ENCODE results near the gene CTSZ.
"Not testable (repeated sequence)": the region's sequence is repeated elsewhere in the genome, so short reads cannot be mapped to it uniquely, and the experiment has no call there.

The CTSZ gene

DNA sequence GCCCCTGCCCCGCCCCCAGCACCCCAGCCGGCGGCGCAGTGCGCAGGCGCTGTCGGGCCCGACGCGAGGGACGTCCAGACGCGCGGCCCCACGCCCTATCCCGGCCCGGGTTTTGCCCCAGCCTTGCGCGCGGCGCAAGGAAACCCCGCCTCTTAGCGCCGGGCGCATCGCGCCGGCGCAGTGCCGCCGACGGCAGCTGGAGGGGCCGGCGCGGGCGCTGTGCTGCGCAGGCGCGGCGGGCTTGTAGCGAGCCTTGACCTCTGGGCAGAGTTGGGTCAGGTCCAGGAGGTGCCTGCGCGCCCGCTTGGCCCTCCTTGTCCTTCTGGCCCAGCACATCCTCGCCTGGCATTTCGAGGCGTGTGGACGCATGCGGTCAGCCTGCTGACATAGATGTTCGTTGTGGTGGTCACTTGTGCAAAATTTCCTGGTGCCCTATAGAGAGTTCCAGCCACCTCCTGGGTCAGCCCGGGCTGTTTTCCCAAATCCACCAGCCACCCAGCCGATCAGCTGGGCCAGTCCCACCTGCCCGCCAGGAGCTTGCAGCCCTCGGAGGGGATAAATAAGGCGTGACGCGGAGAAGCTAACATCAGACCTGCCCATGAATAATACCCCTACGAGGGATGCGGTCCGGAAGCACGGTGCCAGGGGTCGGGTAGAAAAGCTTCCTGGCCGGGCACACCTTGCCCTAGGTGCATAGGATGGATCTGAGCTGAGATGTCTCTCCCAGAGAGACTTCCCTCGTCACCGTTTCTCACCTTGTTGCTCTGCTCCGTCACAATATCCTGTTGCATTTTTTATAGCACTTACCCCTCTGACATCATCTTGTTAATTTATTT, 36.0 kb upstream of the CTSZ start:
- FAIRE-seq: peak; percentile 97
- TF ChIP-seq POLR2AphosphoS5 (IDR thresholded peaks at IDR 0.05; ENCODE audit: low read depth, low read length) (peak; percentile 61), TAF1 (IDR thresholded peaks at IDR 0.05; ENCODE audit: borderline replicate concordance, low read depth, low read length) (no peak; the same call in 1 of the 2 replicates), POLR2A (IDR thresholded peaks at IDR 0.05; ENCODE audit: low read depth, low read length) (peak; percentile 68; the same call in 1 of the 2 replicates)
- peak; percentile 97 for DNase-seq (ENCODE audit: insufficient read length)

DNA sequence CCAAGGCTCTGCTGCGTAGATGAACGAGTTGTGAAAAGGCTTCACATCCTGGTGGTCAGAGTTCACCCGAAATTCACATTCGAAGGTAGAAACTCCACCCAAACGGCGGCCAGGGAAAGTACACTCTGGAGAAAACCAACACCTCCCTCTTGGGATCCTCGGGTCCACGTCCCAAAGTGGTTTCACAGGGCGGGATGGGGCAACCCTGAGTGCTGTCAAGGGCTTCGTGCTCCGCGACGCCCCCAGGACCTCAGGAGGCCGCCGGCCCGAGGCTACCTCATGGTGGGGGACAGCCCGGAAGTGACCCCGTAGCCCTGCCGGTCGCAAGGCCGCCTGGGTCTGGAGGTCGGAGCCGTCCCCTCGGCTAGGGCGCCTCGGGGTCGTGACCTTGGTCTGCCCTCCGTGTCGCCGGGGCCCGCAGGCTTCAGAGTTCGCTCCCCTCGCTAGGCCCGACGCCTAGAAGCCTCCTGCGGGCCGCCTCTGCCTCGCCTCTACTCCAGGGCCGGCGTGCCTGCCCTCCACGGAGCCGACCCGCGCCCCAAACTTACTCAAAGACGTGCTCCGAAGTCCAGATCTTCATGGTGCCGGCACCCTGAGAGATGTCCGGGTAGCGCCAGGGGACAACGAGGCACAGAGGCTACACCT, 35.2 kb upstream of the CTSZ start, which contains the start of gene PRELID3B:
Gene PRELID3B, minus strand, starts transcription at position 636 of the 645 bp plus-strand sequence. Its CDS starts 56 bp downstream, at position 580.
- DNase-seq (ENCODE audit: insufficient read length): no peak
- FAIRE-seq: no peak
- TF ChIP-seq TAF1 (IDR thresholded peaks at IDR 0.05; ENCODE audit: borderline replicate concordance, low read depth, low read length) (no peak), POLR2A (IDR thresholded peaks at IDR 0.05; ENCODE audit: low read depth, low read length) (peak; percentile 64; the same call in 1 of the 2 replicates), POLR2AphosphoS5 (IDR thresholded peaks at IDR 0.05; ENCODE audit: low read depth, low read length) (peak; percentile 59; the same call in 1 of the 2 replicates)

DNA sequence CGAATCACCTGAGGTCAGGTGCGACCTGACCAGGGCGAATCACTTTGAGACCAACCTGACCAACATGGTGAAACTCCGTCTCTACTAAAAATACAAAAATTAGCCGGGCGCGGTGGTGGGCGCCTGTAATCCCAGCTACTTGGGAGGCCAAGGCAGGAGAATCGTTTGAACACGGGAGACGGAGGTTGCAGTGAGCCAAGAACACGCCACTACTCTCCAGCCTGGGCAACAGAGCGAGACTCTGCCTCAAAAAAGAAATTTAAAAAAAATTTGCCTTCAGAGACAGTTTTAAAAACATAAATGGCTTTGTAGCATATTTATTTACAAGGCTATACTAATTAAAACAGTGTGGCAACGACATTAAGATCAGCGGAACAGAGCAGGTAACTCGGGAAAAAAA, 34.4 kb upstream of the CTSZ start:
- not testable (repeated sequence) for FAIRE-seq; DNase-seq (ENCODE audit: insufficient read length)

DNA sequence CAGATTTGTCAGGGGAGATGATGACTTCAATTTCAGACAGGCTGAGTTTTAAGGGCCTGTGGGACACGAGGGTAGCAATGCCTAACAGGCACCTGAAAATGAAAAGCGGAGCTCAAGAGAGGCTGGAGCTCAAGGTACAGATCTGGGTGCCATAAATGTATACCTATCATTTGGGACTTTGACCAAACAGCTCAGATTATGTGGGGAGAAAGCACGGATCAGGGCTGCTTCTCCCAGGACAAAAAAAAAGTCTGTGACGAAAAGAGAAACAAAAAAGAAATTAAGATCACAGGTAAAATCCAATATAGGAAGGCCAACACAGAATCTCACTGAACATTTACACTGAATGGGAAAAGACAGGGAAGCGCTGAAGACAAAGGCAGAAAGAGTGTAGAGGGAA, 33.6 kb upstream of the CTSZ start:
- FAIRE-seq: no peak
- DNase-seq (ENCODE audit: insufficient read length): no peak
- no peak for TF ChIP-seq POLR2A (IDR thresholded peaks at IDR 0.05; ENCODE audit: low read depth, low read length)
- TF ChIP-seq POLR2AphosphoS5 (IDR thresholded peaks at IDR 0.05; ENCODE audit: low read depth, low read length): no peak
- TF ChIP-seq TAF1 (IDR thresholded peaks at IDR 0.05; ENCODE audit: borderline replicate concordance, low read depth, low read length): no peak

DNA sequence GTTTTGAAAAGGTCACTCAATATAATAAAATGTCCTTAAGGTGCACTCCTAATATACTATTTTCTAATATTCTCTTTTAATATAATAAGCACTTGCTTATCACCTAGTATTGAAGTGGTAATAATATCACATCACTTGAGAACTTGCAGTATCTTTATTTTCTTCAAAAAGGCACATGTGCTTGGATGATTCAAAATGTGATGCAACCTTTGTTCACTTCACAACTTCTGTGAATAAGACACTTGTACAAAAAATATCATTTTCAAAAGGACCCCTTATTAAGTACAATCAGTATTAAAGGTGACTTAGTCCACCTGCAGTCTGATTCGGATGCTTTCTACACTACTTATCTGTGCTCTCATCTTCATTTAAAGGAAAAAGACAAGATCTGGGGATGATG, 32.2 kb upstream of the CTSZ start:
- DNase-seq (ENCODE audit: insufficient read length) (no peak), FAIRE-seq (no peak)
- TF ChIP-seq POLR2A (IDR thresholded peaks at IDR 0.05; ENCODE audit: low read depth, low read length) (no peak), POLR2AphosphoS5 (IDR thresholded peaks at IDR 0.05; ENCODE audit: low read depth, low read length) (no peak), TAF1 (IDR thresholded peaks at IDR 0.05; ENCODE audit: borderline replicate concordance, low read depth, low read length) (no peak)

DNA sequence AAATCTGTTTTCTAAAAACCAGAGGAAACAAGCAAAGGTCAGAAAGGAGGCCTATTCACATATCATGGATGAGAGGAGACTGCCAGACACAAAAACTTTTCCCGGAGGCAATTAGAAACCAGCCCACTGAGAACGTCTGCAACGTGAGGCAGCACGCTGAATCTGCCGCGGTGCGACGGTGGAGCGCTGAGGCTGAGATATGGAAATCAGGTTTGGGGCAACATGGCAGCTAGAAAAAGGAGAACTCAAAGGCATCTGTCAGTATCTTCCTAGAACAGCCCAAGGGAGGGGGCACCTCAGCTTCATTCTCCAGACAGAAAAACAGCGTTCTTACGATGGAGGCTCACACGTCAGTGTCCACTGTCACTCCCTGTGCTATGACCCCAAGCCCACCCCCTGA, 30.3 kb upstream of the CTSZ start:
- TF ChIP-seq POLR2AphosphoS5 (IDR thresholded peaks at IDR 0.05; ENCODE audit: low read depth, low read length) (no peak), TAF1 (IDR thresholded peaks at IDR 0.05; ENCODE audit: borderline replicate concordance, low read depth, low read length) (no peak), POLR2A (IDR thresholded peaks at IDR 0.05; ENCODE audit: low read depth, low read length) (no peak)
- FAIRE-seq (no peak), DNase-seq (ENCODE audit: insufficient read length) (no peak)

DNA sequence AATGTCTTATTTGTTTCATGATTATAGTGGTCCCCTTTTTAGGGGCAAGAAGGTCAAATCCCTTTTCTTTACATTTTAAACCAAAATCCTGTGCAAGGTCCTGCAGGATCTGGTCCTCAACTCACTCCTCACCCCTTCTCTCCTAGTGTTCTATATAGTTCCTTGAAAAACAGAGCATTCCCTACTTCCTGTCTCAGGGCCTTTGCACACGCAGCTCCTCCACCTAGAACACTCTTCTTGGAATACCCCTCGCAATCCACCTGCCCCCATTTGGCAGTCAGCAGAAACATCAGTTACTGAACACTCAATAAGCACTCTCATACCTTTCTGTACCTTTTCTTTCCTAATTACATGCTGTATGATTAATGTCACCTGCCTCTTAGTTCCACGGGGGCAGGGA, 28.3 kb upstream of the CTSZ start:
- FAIRE-seq (no peak), DNase-seq (ENCODE audit: insufficient read length) (no peak)
- TF ChIP-seq TAF1 (IDR thresholded peaks at IDR 0.05; ENCODE audit: borderline replicate concordance, low read depth, low read length): no peak
- no peak for TF ChIP-seq POLR2AphosphoS5 (IDR thresholded peaks at IDR 0.05; ENCODE audit: low read depth, low read length)
- no peak for TF ChIP-seq POLR2A (IDR thresholded peaks at IDR 0.05; ENCODE audit: low read depth, low read length)

DNA sequence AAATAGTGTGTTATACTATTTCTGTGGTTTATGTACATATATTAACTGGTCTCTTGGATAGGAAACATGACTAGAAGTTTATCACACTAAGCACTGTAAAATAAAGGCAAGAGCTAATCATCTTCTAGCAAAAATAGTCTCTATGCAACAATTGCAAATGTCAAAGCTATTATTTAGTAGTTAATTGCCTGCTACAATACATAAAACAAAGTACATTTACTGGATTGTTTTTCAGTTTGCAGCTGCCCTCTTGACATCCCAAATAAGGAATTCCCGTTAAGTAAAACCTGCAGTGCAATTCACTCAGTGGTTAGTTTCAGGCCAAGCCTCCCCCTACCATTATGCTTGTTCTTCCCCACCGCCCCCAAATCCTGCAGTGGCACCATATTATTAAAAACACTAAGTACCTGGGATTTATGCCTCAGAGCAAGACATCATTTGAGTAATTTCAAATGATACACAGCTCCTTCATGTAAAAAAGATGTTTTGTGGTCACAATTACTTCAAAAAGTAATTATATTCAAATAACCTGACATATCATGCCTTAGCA, 26.6 kb upstream of the CTSZ start:
- FAIRE-seq (no peak), DNase-seq (ENCODE audit: insufficient read length) (no peak)
- no peak for TF ChIP-seq POLR2AphosphoS5 (IDR thresholded peaks at IDR 0.05; ENCODE audit: low read depth, low read length)
- no peak for TF ChIP-seq POLR2A (IDR thresholded peaks at IDR 0.05; ENCODE audit: low read depth, low read length)
- TF ChIP-seq TAF1 (IDR thresholded peaks at IDR 0.05; ENCODE audit: borderline replicate concordance, low read depth, low read length): no peak

DNA sequence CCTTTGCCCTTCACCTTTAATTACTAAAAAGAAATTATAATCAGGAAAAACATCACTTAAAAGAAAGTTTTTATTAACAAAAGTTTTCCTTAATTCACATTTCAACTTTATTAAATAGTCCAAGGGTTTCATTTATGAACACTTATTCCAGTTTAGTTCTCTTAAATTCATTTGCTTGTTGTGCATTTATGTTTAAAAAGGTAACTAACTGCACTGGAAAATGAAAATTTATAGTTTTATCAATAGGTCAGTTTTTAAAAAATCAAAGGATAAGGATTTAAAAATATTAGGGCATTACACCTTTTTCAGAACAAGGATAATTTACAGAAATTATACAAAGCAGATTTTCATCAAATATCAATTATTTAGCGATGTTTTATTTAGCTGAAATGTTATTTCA, 26.0 kb upstream of the CTSZ start:
- DNase-seq (ENCODE audit: insufficient read length) (no peak), FAIRE-seq (no peak)
- no peak for TF ChIP-seq POLR2AphosphoS5 (IDR thresholded peaks at IDR 0.05; ENCODE audit: low read depth, low read length)
- no peak for TF ChIP-seq POLR2A (IDR thresholded peaks at IDR 0.05; ENCODE audit: low read depth, low read length)

DNA sequence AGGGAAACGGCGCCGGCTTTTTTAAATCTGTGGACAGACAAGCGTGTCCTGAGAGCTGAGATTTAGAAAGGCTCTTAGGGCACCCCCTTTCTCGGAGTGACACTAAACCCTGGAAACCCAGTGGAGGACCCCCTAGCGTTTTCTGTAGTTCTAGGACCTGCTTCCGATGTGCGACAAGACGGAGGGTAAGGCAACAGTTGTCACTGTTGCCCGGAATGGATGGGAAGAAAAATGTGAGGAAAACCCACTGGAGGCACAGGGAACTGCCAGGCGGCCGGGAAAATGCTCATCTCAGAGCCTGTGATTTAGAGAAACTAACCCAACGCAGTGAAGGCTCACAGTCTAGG, 25.6 kb upstream of the CTSZ start:
- TF ChIP-seq POLR2A (IDR thresholded peaks at IDR 0.05; ENCODE audit: low read depth, low read length) (no peak), TAF1 (IDR thresholded peaks at IDR 0.05; ENCODE audit: borderline replicate concordance, low read depth, low read length) (no peak), POLR2AphosphoS5 (IDR thresholded peaks at IDR 0.05; ENCODE audit: low read depth, low read length) (no peak)
- DNase-seq (ENCODE audit: insufficient read length): no peak
- FAIRE-seq: no peak

DNA sequence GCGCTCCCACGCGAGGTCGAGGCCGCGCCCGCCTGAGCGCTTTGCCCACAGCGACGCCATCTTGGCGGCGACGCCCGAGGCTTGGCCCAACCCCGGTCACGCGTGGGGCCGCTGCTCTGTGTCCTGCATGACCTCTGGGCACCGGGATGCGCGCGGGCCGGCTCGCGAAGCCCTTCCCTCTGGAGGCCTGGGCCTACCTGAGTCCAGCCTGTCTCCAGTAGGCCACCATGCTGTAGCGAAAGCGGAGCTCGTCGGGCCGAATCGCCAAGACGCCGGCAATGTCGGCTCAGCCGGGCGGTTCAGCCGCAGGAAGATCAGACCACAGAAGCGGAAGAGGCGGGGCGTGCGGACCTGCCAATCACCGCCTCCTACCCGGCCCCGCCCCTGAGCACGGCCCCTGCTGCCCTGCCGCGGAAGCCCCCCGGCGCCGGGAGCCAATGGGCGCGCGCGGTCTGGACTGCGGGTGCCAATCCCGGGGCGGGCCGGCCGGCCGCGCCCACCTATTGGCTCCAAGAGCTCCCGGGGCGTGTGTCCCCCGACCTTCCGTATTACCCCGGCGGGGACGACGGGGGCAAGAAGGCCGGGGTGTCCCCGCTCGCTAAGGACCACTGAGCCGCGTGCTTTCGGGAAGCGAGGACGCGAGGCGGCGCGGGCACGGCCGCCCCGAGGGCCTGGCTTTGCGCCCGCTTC, 25.1 kb upstream of the CTSZ start, which contains the start of gene ATP5F1E:
Gene ATP5F1E, minus strand, starts transcription at position 313 of the 690 bp plus-strand sequence. Its CDS starts 84 bp downstream, at position 229.
- TF ChIP-seq POLR2AphosphoS5 (IDR thresholded peaks at IDR 0.05; ENCODE audit: low read depth, low read length) (peak; percentile 93), POLR2A (IDR thresholded peaks at IDR 0.05; ENCODE audit: low read depth, low read length) (peak; percentile 94; the same call in 1 of the 2 replicates), TAF1 (IDR thresholded peaks at IDR 0.05; ENCODE audit: borderline replicate concordance, low read depth, low read length) (no peak)
- FAIRE-seq (peak; percentile 92), DNase-seq (ENCODE audit: insufficient read length) (peak; percentile 87)

Measured in GM12892 (cell line).